ENCODE data around the gene EMILIN2. TPM values are rescaled to one million over a fixed set of nuclear protein-coding genes. Genes with fewer than 3 reads are reported as not detected.
A peak's percentile ranks its signal among the peaks of the same experiment; 100 is the strongest.
"Not testable (repeated sequence)": the region's sequence is repeated elsewhere in the genome, so short reads cannot be mapped to it uniquely, and the experiment has no call there.

EMILIN2 gene
- total RNA-seq, 1 experiment from 2014 or later, result 4.4 TPM

GRCh38 chr18:2843146-2843545 lies 3.7 kb upstream of the EMILIN2 start:
- no peak for DNase-seq (ENCODE audit: low read depth)

- no peak for DNase-seq (ENCODE audit: low read depth)
Measured at GRCh38 chr18:2845172-2845571, 1.6 kb upstream of the EMILIN2 start.

- DNase-seq (ENCODE audit: low read depth), result no peak
Measured at GRCh38 chr18:2847317-2848246, 776 bp downstream of the EMILIN2 start.

- no peak for DNase-seq (ENCODE audit: low read depth)
Measured at GRCh38 chr18:2848247-2849246, 1.7 kb downstream of the EMILIN2 start.

- DNase-seq (ENCODE audit: low read depth), result peak; percentile 20
Measured at GRCh38 chr18:2850816-2851215, 4.0 kb downstream of the EMILIN2 start.

- DNase-seq (ENCODE audit: low read depth), result no peak
Measured at GRCh38 chr18:2851771-2852170, 5.0 kb downstream of the EMILIN2 start.

- not testable (repeated sequence) for DNase-seq (ENCODE audit: low read depth)
Measured at GRCh38 chr18:2852460-2852859, 5.7 kb downstream of the EMILIN2 start.

GRCh38 chr18:2853173-2853925 lies 6.5 kb downstream of the EMILIN2 start:
- DNase-seq (ENCODE audit: low read depth), result no peak

GRCh38 chr18:2853926-2854664 lies 7.3 kb downstream of the EMILIN2 start:
- DNase-seq (ENCODE audit: low read depth), result no peak

- no peak for DNase-seq (ENCODE audit: low read depth)
Measured at GRCh38 chr18:2854875-2855274, 8.1 kb downstream of the EMILIN2 start.

GRCh38 chr18:2855560-2856350 lies 8.9 kb downstream of the EMILIN2 start:
- DNase-seq (ENCODE audit: low read depth), result no peak

GRCh38 chr18:2856547-2857170 lies 9.9 kb downstream of the EMILIN2 start:
- DNase-seq (ENCODE audit: low read depth), result no peak

- DNase-seq (ENCODE audit: low read depth), result no peak
Measured at GRCh38 chr18:2857491-2858131, 10.8 kb downstream of the EMILIN2 start.

GRCh38 chr18:2860397-2860796 lies 13.6 kb downstream of the EMILIN2 start:
- not testable (repeated sequence) for DNase-seq (ENCODE audit: low read depth)

- not testable (repeated sequence) for DNase-seq (ENCODE audit: low read depth)
Measured at GRCh38 chr18:2863997-2864396, 17.2 kb downstream of the EMILIN2 start.

- not testable (repeated sequence) for DNase-seq (ENCODE audit: low read depth)
Measured at GRCh38 chr18:2866465-2866864, 19.7 kb downstream of the EMILIN2 start.

- DNase-seq (ENCODE audit: low read depth), result no peak
Measured at GRCh38 chr18:2869207-2869606, 22.4 kb downstream of the EMILIN2 start.

GRCh38 chr18:2871111-2871720 lies 24.4 kb downstream of the EMILIN2 start:
- no peak for DNase-seq (ENCODE audit: low read depth)
